HepG2 (cell line): ENCODE results near the gene CPT1C. TPM values are rescaled to one million over a fixed set of nuclear protein-coding genes. Genes with fewer than 3 reads are reported as not detected.
A peak's percentile ranks its signal among the peaks of the same experiment; 100 is the strongest.

Experiments used
- BCL6 ChIP-seq: IDR thresholded peaks from 2 replicates; pipeline ENCODE4 v1.6.1; 2016; ENCODE audit warnings: missing genetic modification reagents, missing compliant biosample characterization
- CEBPB ChIP-seq: IDR thresholded peaks from 2 replicates; pipeline ENCODE4 v1.6.1; 2011; ENCODE audit warnings: low read depth, low read length, improper control_type of control experiment, borderline replicate concordance
- MIXL1 ChIP-seq: IDR thresholded peaks from 2 replicates; pipeline ENCODE4 v1.6.1; 2016
- PAX8 ChIP-seq: sonication (generic); formaldehyde crosslinking; IDR thresholded peaks from 2 replicates; pipeline ENCODE4 v1.8.0; 2022; ENCODE audit warnings: mild to moderate bottlenecking, missing genetic modification reagents, borderline replicate concordance
- RBM39 ChIP-seq: fragments of 200-400 bp; formaldehyde crosslinking; IDR thresholded peaks from one replicate; pipeline ENCODE4 v1.6.1; 2018; ENCODE audit warnings: antibody characterized with exemption, mild to moderate bottlenecking, low read depth, low read length; ENCODE audit not compliant: poor library complexity, severe bottlenecking
- REST ChIP-seq, 2 experiments: IDR thresholded peaks; 2 replicates each; pipeline ENCODE4 v1.6.1; 2011 to 2012; ENCODE audit warnings: low read length in 2 of 2, borderline replicate concordance in 1 of 2, low read depth in 1 of 2, mild to moderate bottlenecking in 1 of 2, moderate library complexity in 1 of 2
- SIN3B ChIP-seq: fragments of 150-350 bp; IDR thresholded peaks from 2 replicates; pipeline ENCODE4 v1.6.1; 2014; ENCODE audit warnings: low read length
- TEAD3 ChIP-seq: optimal IDR thresholded peaks from 2 replicates; pipeline ENCODE3; 2016; ENCODE audit warnings: borderline replicate concordance
- ZBTB40 ChIP-seq, 2 experiments: fragments of 450-650 bp in 1 of 2; sonication (generic) in 1 of 2; formaldehyde crosslinking in 1 of 2; IDR thresholded peaks; 2 replicates each; pipeline versions ENCODE4 v1.6.1 to v1.8.0; 2016 to 2022; ENCODE audit warnings: antibody characterized with exemption in 1 of 2, mild to moderate bottlenecking in 1 of 2, missing genetic modification reagents in 1 of 2
- ZFP1 ChIP-seq: IDR thresholded peaks from 2 replicates; pipeline ENCODE4 v1.6.1; 2016
- ZNF383 ChIP-seq: sonication (generic); formaldehyde crosslinking; IDR thresholded peaks from 2 replicates; pipeline ENCODE4 v1.4.0; 2020; ENCODE audit warnings: missing genetic modification reagents, mild to moderate bottlenecking, borderline replicate concordance
- ZNF414 ChIP-seq: sonication (generic); formaldehyde crosslinking; IDR thresholded peaks from 2 replicates; pipeline ENCODE4 v1.5.0; 2020; ENCODE audit warnings: missing genetic modification reagents
- ZNF569 ChIP-seq: sonication (generic); formaldehyde crosslinking; IDR thresholded peaks from 2 replicates; pipeline ENCODE4 v1.5.0; 2020; ENCODE audit warnings: mild to moderate bottlenecking, missing genetic modification reagents, moderate library complexity, borderline replicate concordance
- ZNF572 ChIP-seq: sonication (generic); formaldehyde crosslinking; IDR thresholded peaks from 2 replicates; pipeline ENCODE4 v1.5.1; 2020; ENCODE audit warnings: mild to moderate bottlenecking, missing genetic modification reagents
- ZZZ3 ChIP-seq: sonication (generic); formaldehyde crosslinking; IDR thresholded peaks from 2 replicates; pipeline ENCODE4 v1.4.0; 2020; ENCODE audit warnings: missing genetic modification reagents, mild to moderate bottlenecking, borderline replicate concordance
- polyA plus RNA-seq, 8 experiments: library from polyadenylated mRNA; depleted of rRNA in 3 of 8; stranded (reverse) in 7 of 8; unstranded in 1 of 8; fragments of >200 nt; fragmentation: Illumina TruSeq in 4 of 8; extraction: Trizol in 4 of 8; gene quantifications; 2 replicates each; pipeline versions ENCODE4 v1.2.1 to v1.2.3, GENCODE V29; 2011 to 2016; ENCODE audit warnings: low read depth in 4 of 8, missing spikeins in 1 of 8, mixed read lengths in 1 of 8; ENCODE audit not compliant: insufficient read depth in 1 of 8
- total RNA-seq, 5 experiments: library from RNA; depleted of rRNA; stranded (reverse); fragments of >200 nt; fragmentation: Illumina TruSeq; extraction: Trizol; gene quantifications; 2 replicates each; pipeline ENCODE4 v1.2.3, GENCODE V29; 2016; ENCODE audit warnings: low read depth in 1 of 5

Gene CPT1C
- total and polyA plus RNA-seq, 2 of the 13 experiments (the other 11 are each of a cell fraction or from before 2014, with no cell fraction given): 0.18 TPM; not detected in 1

GRCh38 chr19:49672131-49672919 lies 18.6 kb upstream of the CPT1C start (continued):
- TF ChIP-seq ZBTB40 (IDR thresholded peaks at IDR 0.05) (no peak), ZBTB40 (CRISPR knock-in tag; IDR thresholded peaks at IDR 0.05) (peak; percentile 60; the same call in 1 of the 2 replicates), RBM39 (peak; percentile 36), ZNF383 (no peak), TEAD3 (CRISPR knock-in tag) (peak; percentile 62), MIXL1 (peak; percentile 63), ZNF572 (CRISPR knock-in tag) (no peak), PAX8 (no peak), ZFP1 (CRISPR knock-in tag) (no peak), ZNF569 (CRISPR knock-in tag) (no peak), SIN3B (no peak), ZZZ3 (CRISPR knock-in tag) (no peak), ZNF414 (0 out of 2 replicates have a peak, but pooled peaks have one; percentile 51), CEBPB (no peak), BCL6 (CRISPR knock-in tag) (0 out of 2 replicates have a peak, but pooled peaks have one; percentile 15), REST (IDR thresholded peaks at IDR 0.05; ENCODE audit: borderline replicate concordance in 1 of 2, low read depth in 1 of 2, low read length in 2 of 2) (no peak)
